ENCODE results near the gene MTHFD1L.

DNA sequence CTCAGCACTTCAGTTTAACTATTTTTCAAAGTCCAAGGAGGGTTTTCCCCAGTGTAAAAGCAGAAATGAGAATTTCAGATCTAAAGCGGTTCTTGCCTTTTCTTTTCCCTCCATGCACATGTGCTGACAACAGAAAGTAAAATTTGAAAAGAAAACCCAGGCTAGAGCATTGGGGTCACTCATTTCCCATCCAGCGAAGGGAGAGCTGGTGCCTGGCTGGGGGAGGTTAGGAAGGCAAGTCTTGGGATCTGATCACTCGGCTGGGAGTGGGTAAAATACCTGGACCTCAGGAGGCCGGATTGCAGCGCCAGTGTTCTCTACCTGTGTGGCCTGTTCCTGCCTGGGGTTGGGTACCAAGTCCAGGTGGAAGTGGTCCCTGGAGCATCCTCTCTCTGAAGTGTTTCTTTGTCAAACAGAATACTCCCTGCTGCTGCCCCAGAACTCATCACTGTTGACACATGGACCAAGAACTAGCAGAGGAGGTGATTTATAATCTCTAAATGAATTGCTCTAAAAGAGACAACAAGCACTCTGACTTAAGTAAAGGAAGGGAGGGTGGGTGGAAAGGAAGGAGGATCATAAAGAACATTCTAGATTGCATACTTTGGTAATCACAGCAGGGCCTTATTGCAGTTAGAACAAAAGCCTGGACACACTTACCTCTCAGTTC lies 136.0 kb downstream of the MTHFD1L start:
- TF ChIP-seq SIX5 (IDR thresholded peaks at IDR 0.05; ENCODE audit: borderline replicate concordance in 1 of 2, insufficient read depth in 1 of 2, low read depth in 1 of 2, low read length in 2 of 2) = no peak
- TF ChIP-seq ZNF436 (CRISPR knock-in tag; IDR thresholded peaks at IDR 0.05) = no peak
- TF ChIP-seq JUND (IDR thresholded peaks at IDR 0.05; ENCODE audit: borderline replicate concordance, low read depth, low read length) = no peak
- no peak for TF ChIP-seq JUND (tag; IDR thresholded peaks at IDR 0.05; ENCODE audit: borderline replicate concordance, low read depth, low read length)
- TF ChIP-seq, protein P1, sequence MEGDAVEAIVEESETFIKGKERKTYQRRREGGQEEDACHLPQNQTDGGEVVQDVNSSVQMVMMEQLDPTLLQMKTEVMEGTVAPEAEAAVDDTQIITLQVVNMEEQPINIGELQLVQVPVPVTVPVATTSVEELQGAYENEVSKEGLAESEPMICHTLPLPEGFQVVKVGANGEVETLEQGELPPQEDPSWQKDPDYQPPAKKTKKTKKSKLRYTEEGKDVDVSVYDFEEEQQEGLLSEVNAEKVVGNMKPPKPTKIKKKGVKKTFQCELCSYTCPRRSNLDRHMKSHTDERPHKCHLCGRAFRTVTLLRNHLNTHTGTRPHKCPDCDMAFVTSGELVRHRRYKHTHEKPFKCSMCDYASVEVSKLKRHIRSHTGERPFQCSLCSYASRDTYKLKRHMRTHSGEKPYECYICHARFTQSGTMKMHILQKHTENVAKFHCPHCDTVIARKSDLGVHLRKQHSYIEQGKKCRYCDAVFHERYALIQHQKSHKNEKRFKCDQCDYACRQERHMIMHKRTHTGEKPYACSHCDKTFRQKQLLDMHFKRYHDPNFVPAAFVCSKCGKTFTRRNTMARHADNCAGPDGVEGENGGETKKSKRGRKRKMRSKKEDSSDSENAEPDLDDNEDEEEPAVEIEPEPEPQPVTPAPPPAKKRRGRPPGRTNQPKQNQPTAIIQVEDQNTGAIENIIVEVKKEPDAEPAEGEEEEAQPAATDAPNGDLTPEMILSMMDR (IDR thresholded peaks at IDR 0.05 in 2 of 3, conservative IDR thresholded peaks at IDR 0.05 in 1 of 3; ENCODE audit: insufficient read depth in 2 of 3, low read depth in 1 of 3, low read length in 3 of 3) = no peak
- no peak for TF ChIP-seq ASH1L (IDR thresholded peaks at IDR 0.05; ENCODE audit: borderline replicate concordance, low read depth, partially characterized antibody)
- TF ChIP-seq SMARCC2 (IDR thresholded peaks at IDR 0.05; ENCODE audit: low read depth) = no peak
- no peak for TF ChIP-seq FOXJ3 (CRISPR knock-in tag; IDR thresholded peaks at IDR 0.05)
- TF ChIP-seq, protein P2, sequence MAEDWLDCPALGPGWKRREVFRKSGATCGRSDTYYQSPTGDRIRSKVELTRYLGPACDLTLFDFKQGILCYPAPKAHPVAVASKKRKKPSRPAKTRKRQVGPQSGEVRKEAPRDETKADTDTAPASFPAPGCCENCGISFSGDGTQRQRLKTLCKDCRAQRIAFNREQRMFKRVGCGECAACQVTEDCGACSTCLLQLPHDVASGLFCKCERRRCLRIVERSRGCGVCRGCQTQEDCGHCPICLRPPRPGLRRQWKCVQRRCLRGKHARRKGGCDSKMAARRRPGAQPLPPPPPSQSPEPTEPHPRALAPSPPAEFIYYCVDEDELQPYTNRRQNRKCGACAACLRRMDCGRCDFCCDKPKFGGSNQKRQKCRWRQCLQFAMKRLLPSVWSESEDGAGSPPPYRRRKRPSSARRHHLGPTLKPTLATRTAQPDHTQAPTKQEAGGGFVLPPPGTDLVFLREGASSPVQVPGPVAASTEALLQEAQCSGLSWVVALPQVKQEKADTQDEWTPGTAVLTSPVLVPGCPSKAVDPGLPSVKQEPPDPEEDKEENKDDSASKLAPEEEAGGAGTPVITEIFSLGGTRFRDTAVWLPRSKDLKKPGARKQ (CRISPR knock-in tag; IDR thresholded peaks at IDR 0.05) = no peak
- no peak for TF ChIP-seq POLR2AphosphoS5 (IDR thresholded peaks at IDR 0.05; ENCODE audit: control insufficient read depth, insufficient read depth, low read depth, low read length)
- no peak for TF ChIP-seq EP300 (IDR thresholded peaks at IDR 0.05; ENCODE audit: low read length)

All from K562 (cell line).